ENCODE data around the gene CPNE9. TPM values are rescaled to one million over a fixed set of nuclear protein-coding genes. Genes with fewer than 3 reads are reported as not detected.

CPNE9 gene
- total and polyA plus RNA-seq, 2 of the 13 experiments (the other 11 are each of a cell fraction or from before 2014, with no cell fraction given) = 0.20 TPM; not detected in 1

- TF ChIP-seq ZNF720 (CRISPR knock-in tag; IDR thresholded peaks at IDR 0.05) (no peak), STAT5B (CRISPR knock-in tag; IDR thresholded peaks at IDR 0.05) (no peak), ZNF460 (CRISPR knock-in tag; IDR thresholded peaks at IDR 0.05; ENCODE audit: borderline replicate concordance) (no peak), XRCC5 (optimal IDR thresholded peaks at IDR 0.05; ENCODE audit: low read length) (no peak), ZSCAN12 (CRISPR knock-in tag; IDR thresholded peaks at IDR 0.05) (no peak), GPN1 (CRISPR knock-in tag; IDR thresholded peaks at IDR 0.05; ENCODE audit: borderline replicate concordance) (no peak), ETV5 (CRISPR knock-in tag; IDR thresholded peaks at IDR 0.05; ENCODE audit: borderline replicate concordance) (peak; percentile 72; the same call in 1 of the 2 replicates), ZNF558 (CRISPR knock-in tag; IDR thresholded peaks at IDR 0.05; ENCODE audit: borderline replicate concordance) (no peak), ZNF576 (CRISPR knock-in tag; IDR thresholded peaks at IDR 0.05) (no peak), CBX5 (CRISPR knock-in tag; IDR thresholded peaks at IDR 0.05; ENCODE audit: borderline replicate concordance) (no peak; the same call in 1 of the 2 replicates), DPF2 (CRISPR knock-in tag; IDR thresholded peaks at IDR 0.05; ENCODE audit: borderline replicate concordance, low read depth) (0 out of 2 replicates have a peak, but pooled peaks have one; percentile 21), ZKSCAN1 (IDR thresholded peaks at IDR 0.05; ENCODE audit: low read length) (no peak), TBX3 (IDR thresholded peaks at IDR 0.05; ENCODE audit: borderline replicate concordance) (no peak), BRF2 (CRISPR knock-in tag; IDR thresholded peaks at IDR 0.05) (0 out of 2 replicates have a peak, but pooled peaks have one; percentile 27), IRF2 (CRISPR knock-in tag; IDR thresholded peaks at IDR 0.05) (peak; percentile 55; the same call in 1 of the 2 replicates), ZBTB44 (CRISPR knock-in tag; IDR thresholded peaks at IDR 0.05) (no peak), RFX5 (IDR thresholded peaks at IDR 0.05; ENCODE audit: low read depth, low read length) (no peak; the same call in 1 of the 2 replicates), MZF1 (CRISPR knock-in tag; IDR thresholded peaks at IDR 0.05; ENCODE audit: borderline replicate concordance) (no peak; the same call in 1 of the 2 replicates), YY1 (IDR thresholded peaks at IDR 0.05; ENCODE audit: insufficient read depth, insufficient replicate concordance, low read depth, low read length) (peak; percentile 11), ELK4 (CRISPR knock-in tag; IDR thresholded peaks at IDR 0.05; ENCODE audit: borderline replicate concordance) (no peak), ZBTB10 (CRISPR knock-in tag; IDR thresholded peaks at IDR 0.05; ENCODE audit: borderline replicate concordance) (no peak), ZNF121 (CRISPR knock-in tag; IDR thresholded peaks at IDR 0.05) (peak; percentile 28; the same call in 1 of the 2 replicates)
Observed at GRCh38 chr3:9749645-9750555, 46.3 kb downstream of the CPNE9 start, which contains the start of gene OGG1 (continued).

Measured in HepG2 (cell line).